SK-N-SH treated with all-trans-retinoic acid at 6 μM for 48 hours (cell line): ENCODE measurements around the gene ABCD3.
"Not testable (repeated sequence)": the region's sequence is repeated elsewhere in the genome, so short reads cannot be mapped to it uniquely, and the experiment has no call there.

Experiments
- ATAC-seq: fragments of 200-7000 bp; cut with Tn5 transposase; 3 replicates; pipeline ENCODE4 v1.9.1; 2020; ENCODE audit warnings: mild to moderate bottlenecking, moderate library complexity
- ARNTL ChIP-seq: fragments of 450-650 bp; formaldehyde crosslinking; IDR thresholded peaks from 2 replicates; pipeline ENCODE4 v1.5.0; 2020; ENCODE audit warnings: low read depth, mild to moderate bottlenecking, moderate library complexity, borderline replicate concordance
- BACH2 ChIP-seq: fragments of 250-450 bp; sonication (Bioruptor Pico); IDR thresholded peaks from 2 replicates; pipeline ENCODE4 v1.9.0; 2021; ENCODE audit warnings: mild to moderate bottlenecking, borderline replicate concordance
- ISL1 ChIP-seq: fragments of 250-450 bp; sonication (Bioruptor Pico); IDR thresholded peaks from 2 replicates; pipeline ENCODE4 v2.1.2; 2022; ENCODE audit warnings: mild to moderate bottlenecking, moderate library complexity
- OSR1 ChIP-seq: fragments of 250-450 bp; sonication (Bioruptor Pico); IDR thresholded peaks from 2 replicates; pipeline ENCODE4 v1.8.0; 2022; ENCODE audit warnings: moderate library complexity, mild to moderate bottlenecking, inconsistent platforms
- PPARA ChIP-seq: fragments of 250-450 bp; sonication (Bioruptor Pico); IDR thresholded peaks from 2 replicates; pipeline ENCODE4 v1.5.0; 2020; ENCODE audit warnings: mild to moderate bottlenecking, borderline replicate concordance
- RARB ChIP-seq: fragments of 250-450 bp; sonication (Bioruptor Pico); IDR thresholded peaks from 2 replicates; pipeline ENCODE4 v1.8.0; 2021; ENCODE audit warnings: mild to moderate bottlenecking, moderate library complexity
- TCF4 ChIP-seq: fragments of 250-450 bp; sonication (Bioruptor Pico); IDR thresholded peaks from 2 replicates; pipeline ENCODE4 v1.8.0; 2021; ENCODE audit warnings: mild to moderate bottlenecking, moderate library complexity, borderline replicate concordance
- TOX ChIP-seq: fragments of 250-450 bp; sonication (Bioruptor Pico); IDR thresholded peaks from 2 replicates; pipeline ENCODE4 v1.8.0; 2021; ENCODE audit warnings: mild to moderate bottlenecking, moderate library complexity, borderline replicate concordance
- ZC3H10 ChIP-seq: fragments of 250-450 bp; sonication (Bioruptor Pico); IDR thresholded peaks from 2 replicates; pipeline ENCODE4 v1.5.1; 2021; ENCODE audit warnings: mild to moderate bottlenecking, moderate library complexity
- ZFP3 ChIP-seq: fragments of 250-450 bp; sonication (Bioruptor Pico); IDR thresholded peaks from 2 replicates; pipeline ENCODE4 v1.5.0; 2020; ENCODE audit warnings: mild to moderate bottlenecking, moderate library complexity
- ZFP30 ChIP-seq: fragments of 450-650 bp; formaldehyde crosslinking; IDR thresholded peaks from 2 replicates; pipeline ENCODE4 v1.5.0; 2022; ENCODE audit warnings: mild to moderate bottlenecking, moderate library complexity
- ZNF8 ChIP-seq: fragments of 450-650 bp; formaldehyde crosslinking; IDR thresholded peaks from 2 replicates; pipeline ENCODE4 v1.5.0; 2020; ENCODE audit warnings: mild to moderate bottlenecking, moderate library complexity
- TF ChIP-seq, protein P1 (sequence below): fragments of 250-450 bp; sonication (Bioruptor Pico); IDR thresholded peaks from 2 replicates; pipeline ENCODE4 v1.8.0; 2020; ENCODE audit warnings: mild to moderate bottlenecking, moderate library complexity, borderline replicate concordance
- TF ChIP-seq, protein P2 (sequence below): fragments of 250-450 bp; sonication (Bioruptor Pico); IDR thresholded peaks from 2 replicates; pipeline ENCODE4 v1.5.1; 2021; ENCODE audit warnings: mild to moderate bottlenecking, moderate library complexity
- TF ChIP-seq, protein P3 (sequence below): fragments of 250-450 bp; sonication (Bioruptor Pico); IDR thresholded peaks from 2 replicates; pipeline ENCODE4 v1.5.1; 2020; ENCODE audit warnings: low read depth, mild to moderate bottlenecking, moderate library complexity
- TF ChIP-seq, protein P4 (sequence below): fragments of 250-450 bp; sonication (Bioruptor Pico); IDR thresholded peaks from 2 replicates; pipeline ENCODE4 v1.8.0; 2021; ENCODE audit warnings: low read depth, mild to moderate bottlenecking, moderate library complexity, borderline replicate concordance
- TF ChIP-seq, protein P5 (sequence below): fragments of 250-450 bp; sonication (Bioruptor Pico); IDR thresholded peaks from 2 replicates; pipeline ENCODE4 v1.5.0; 2020; ENCODE audit warnings: mild to moderate bottlenecking, moderate library complexity

Gene ABCD3

DNA sequence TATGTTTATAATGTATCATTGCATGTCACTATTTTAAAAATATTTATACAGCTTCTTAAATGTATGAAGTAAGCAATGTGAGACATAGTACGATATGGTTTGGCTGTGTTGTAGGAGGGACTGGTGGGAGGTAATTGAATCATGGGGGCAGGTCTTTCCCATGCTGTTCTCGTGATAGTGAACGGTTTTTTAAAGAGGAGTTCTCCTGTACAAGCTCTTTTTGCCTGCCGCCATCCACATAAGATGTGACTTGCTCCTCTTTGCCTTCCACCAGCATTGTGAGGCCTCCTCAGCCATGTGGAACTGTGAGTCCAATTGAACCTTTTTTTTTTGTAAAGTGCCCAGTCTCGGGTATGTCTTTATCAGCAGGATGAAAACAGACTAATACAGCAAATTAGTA lies 10.3 kb downstream of the ABCD3 start:
- no peak for ATAC-seq

DNA sequence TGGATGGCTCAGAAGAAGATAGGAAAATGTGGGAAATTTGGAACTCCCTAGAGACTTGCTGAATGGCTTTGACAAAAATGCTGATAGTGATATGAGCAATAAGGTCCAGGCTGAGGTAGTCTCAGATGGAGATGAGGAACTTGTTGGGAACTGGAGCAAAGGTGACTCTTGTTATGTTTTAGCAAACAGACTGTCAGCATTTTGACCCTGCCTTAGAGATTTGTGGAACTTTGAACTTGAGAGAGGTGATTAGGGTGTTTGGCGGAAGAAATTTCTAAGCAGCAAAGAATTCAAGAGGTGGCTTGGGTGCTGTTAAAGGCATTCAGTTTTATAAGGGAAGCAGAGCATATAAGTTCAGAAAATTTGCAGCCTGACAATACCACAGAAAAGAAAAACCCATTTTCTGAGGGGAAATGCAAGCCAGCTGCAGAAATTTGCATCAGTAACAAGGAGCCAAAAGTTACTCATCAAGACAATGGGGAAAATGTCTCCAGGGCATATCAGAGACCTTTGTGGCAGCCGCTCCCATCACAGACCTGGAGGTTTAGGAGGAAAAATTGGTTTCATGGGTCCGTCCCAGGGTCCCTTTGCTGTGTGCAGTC lies 10.8 kb downstream of the ABCD3 start:
- not testable (repeated sequence) for ATAC-seq

More for the DNA sequence above, 10.3 kb downstream of the ABCD3 start:
- TF ChIP-seq TCF4 (CRISPR knock-in tag) (no peak), ISL1 (no peak), ZC3H10 (CRISPR knock-in tag) (no peak), RARB (no peak), OSR1 (no peak), PPARA (CRISPR knock-in tag) (no peak), ZNF8 (CRISPR knock-in tag) (no peak), ARNTL (CRISPR knock-in tag) (no peak), TOX (no peak), ZFP3 (no peak)
- TF ChIP-seq, protein P1, sequence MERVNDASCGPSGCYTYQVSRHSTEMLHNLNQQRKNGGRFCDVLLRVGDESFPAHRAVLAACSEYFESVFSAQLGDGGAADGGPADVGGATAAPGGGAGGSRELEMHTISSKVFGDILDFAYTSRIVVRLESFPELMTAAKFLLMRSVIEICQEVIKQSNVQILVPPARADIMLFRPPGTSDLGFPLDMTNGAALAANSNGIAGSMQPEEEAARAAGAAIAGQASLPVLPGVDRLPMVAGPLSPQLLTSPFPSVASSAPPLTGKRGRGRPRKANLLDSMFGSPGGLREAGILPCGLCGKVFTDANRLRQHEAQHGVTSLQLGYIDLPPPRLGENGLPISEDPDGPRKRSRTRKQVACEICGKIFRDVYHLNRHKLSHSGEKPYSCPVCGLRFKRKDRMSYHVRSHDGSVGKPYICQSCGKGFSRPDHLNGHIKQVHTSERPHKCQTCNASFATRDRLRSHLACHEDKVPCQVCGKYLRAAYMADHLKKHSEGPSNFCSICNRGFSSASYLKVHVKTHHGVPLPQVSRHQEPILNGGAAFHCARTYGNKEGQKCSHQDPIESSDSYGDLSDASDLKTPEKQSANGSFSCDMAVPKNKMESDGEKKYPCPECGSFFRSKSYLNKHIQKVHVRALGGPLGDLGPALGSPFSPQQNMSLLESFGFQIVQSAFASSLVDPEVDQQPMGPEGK (CRISPR knock-in tag) = no peak
- TF ChIP-seq, protein P2, sequence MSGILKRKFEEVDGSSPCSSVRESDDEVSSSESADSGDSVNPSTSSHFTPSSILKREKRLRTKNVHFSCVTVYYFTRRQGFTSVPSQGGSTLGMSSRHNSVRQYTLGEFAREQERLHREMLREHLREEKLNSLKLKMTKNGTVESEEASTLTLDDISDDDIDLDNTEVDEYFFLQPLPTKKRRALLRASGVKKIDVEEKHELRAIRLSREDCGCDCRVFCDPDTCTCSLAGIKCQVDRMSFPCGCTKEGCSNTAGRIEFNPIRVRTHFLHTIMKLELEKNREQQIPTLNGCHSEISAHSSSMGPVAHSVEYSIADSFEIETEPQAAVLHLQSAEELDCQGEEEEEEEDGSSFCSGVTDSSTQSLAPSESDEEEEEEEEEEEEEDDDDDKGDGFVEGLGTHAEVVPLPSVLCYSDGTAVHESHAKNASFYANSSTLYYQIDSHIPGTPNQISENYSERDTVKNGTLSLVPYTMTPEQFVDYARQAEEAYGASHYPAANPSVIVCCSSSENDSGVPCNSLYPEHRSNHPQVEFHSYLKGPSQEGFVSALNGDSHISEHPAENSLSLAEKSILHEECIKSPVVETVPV (CRISPR knock-in tag) = no peak
- TF ChIP-seq, protein P3, sequence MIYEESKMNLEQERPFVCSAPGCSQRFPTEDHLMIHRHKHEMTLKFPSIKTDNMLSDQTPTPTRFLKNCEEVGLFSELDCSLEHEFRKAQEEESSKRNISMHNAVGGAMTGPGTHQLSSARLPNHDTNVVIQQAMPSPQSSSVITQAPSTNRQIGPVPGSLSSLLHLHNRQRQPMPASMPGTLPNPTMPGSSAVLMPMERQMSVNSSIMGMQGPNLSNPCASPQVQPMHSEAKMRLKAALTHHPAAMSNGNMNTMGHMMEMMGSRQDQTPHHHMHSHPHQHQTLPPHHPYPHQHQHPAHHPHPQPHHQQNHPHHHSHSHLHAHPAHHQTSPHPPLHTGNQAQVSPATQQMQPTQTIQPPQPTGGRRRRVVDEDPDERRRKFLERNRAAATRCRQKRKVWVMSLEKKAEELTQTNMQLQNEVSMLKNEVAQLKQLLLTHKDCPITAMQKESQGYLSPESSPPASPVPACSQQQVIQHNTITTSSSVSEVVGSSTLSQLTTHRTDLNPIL (CRISPR knock-in tag) = no peak
- TF ChIP-seq, protein P4, sequence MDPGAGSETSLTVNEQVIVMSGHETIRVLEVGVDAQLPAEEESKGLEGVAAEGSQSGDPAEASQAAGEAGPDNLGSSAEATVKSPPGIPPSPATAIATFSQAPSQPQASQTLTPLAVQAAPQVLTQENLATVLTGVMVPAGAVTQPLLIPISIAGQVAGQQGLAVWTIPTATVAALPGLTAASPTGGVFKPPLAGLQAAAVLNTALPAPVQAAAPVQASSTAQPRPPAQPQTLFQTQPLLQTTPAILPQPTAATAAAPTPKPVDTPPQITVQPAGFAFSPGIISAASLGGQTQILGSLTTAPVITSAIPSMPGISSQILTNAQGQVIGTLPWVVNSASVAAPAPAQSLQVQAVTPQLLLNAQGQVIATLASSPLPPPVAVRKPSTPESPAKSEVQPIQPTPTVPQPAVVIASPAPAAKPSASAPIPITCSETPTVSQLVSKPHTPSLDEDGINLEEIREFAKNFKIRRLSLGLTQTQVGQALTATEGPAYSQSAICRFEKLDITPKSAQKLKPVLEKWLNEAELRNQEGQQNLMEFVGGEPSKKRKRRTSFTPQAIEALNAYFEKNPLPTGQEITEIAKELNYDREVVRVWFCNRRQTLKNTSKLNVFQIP (CRISPR knock-in tag) = no peak
- TF ChIP-seq, protein P5, sequence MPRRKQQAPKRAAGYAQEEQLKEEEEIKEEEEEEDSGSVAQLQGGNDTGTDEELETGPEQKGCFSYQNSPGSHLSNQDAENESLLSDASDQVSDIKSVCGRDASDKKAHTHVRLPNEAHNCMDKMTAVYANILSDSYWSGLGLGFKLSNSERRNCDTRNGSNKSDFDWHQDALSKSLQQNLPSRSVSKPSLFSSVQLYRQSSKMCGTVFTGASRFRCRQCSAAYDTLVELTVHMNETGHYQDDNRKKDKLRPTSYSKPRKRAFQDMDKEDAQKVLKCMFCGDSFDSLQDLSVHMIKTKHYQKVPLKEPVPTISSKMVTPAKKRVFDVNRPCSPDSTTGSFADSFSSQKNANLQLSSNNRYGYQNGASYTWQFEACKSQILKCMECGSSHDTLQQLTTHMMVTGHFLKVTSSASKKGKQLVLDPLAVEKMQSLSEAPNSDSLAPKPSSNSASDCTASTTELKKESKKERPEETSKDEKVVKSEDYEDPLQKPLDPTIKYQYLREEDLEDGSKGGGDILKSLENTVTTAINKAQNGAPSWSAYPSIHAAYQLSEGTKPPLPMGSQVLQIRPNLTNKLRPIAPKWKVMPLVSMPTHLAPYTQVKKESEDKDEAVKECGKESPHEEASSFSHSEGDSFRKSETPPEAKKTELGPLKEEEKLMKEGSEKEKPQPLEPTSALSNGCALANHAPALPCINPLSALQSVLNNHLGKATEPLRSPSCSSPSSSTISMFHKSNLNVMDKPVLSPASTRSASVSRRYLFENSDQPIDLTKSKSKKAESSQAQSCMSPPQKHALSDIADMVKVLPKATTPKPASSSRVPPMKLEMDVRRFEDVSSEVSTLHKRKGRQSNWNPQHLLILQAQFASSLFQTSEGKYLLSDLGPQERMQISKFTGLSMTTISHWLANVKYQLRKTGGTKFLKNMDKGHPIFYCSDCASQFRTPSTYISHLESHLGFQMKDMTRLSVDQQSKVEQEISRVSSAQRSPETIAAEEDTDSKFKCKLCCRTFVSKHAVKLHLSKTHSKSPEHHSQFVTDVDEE (CRISPR knock-in tag) = no peak

DNA sequence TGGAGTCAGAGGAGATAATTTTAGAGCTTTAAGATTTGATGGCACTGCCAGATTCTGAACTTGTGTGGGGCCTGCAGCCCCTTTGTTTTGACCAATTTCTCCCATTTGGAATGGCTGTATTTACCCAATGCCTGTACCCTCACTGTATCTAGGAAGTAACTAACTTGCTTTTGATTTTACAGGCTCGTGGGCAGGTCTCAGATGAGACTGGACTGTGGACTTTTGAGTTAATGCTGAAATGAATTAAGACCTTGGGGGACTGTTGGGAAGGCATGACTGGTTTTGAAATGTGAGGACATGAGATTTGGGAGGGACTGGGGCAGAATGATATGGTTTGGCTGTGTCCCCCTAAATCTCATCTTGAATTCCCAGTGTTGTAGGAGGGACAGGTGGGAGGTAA lies 11.9 kb downstream of the ABCD3 start:
- ATAC-seq = not testable (repeated sequence)

DNA sequence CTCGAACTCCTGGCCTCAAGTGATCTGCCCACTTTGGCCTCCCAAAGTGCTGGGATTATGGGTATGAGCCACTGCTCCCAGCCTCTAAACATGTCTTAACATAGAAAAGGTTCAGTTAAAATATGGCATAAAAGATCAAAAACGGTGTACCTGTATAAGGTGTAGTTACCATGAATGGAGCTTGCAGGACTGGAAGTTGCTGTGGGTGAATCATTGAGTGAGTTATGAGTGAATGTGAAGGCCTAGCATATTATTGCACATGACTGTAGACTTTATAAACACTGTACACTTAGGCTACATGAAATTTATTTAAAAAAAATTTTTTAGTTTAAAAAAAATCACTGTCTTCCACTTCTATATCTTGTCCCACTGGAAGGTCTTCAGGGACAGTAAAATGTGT lies 15.7 kb downstream of the ABCD3 start:
- no peak for ATAC-seq
- TF ChIP-seq ARNTL (CRISPR knock-in tag) (no peak), ZFP30 (CRISPR knock-in tag) (no peak), BACH2 (CRISPR knock-in tag) (no peak), ZC3H10 (CRISPR knock-in tag) (no peak)
- TF ChIP-seq, protein P4 (CRISPR knock-in tag) = no peak
- TF ChIP-seq, protein P2 (CRISPR knock-in tag) = no peak
